Small intestine (tissue), 7 donors: ENCODE results near the gene TSPAN11. TPM values are rescaled to one million over a fixed set of nuclear protein-coding genes. Genes with fewer than 3 reads are reported as not detected.
"Not testable (repeated sequence)": the region's sequence is repeated elsewhere in the genome, so short reads cannot be mapped to it uniquely, and the experiment has no call there.

Experiments
- DNase-seq, 2 donors: peaks; one replicate each; pipeline versions ENCODE4 v3.0.0 to v3.0.0-alpha.2; 2013
- FAIRE-seq: peaks from 2 replicates; lab custom pipeline; 2012; peaks lifted over from hg19 to GRCh38; lab: Jason Lieb, UNC
- H3K27ac ChIP-seq, 3 donors: one replicate each; pipeline ENCODE4 v1.5.1; 2013; ENCODE audit warnings: low read length in 2 of 3, mild to moderate bottlenecking in 2 of 3, control low read depth in 1 of 3, inconsistent platforms in 1 of 3, low read depth in 1 of 3, moderate library complexity in 1 of 3
- H3K27me3 ChIP-seq, 3 donors: one replicate each; pipeline ENCODE4 v1.6.1; 2013; ENCODE audit warnings: low read length in 3 of 3, inconsistent platforms in 1 of 3; ENCODE audit not compliant: control insufficient read depth in 3 of 3, insufficient read depth in 3 of 3
- H3K36me3 ChIP-seq, 3 donors: one replicate each; pipeline ENCODE4 v1.6.1; 2013; ENCODE audit warnings: low read length in 3 of 3, inconsistent platforms in 1 of 3, low read depth in 1 of 3, mild to moderate bottlenecking in 1 of 3, moderate library complexity in 1 of 3; ENCODE audit not compliant: control insufficient read depth in 3 of 3, insufficient read depth in 2 of 3
- H3K4me1 ChIP-seq, 3 donors: one replicate each; pipeline ENCODE4 v1.6.1; 2013; ENCODE audit warnings: low read length in 2 of 3, inconsistent platforms in 1 of 3, low read depth in 1 of 3, mild to moderate bottlenecking in 1 of 3, moderate library complexity in 1 of 3; ENCODE audit not compliant: control insufficient read depth in 3 of 3, insufficient read depth in 2 of 3
- H3K4me3 ChIP-seq, 3 donors: one replicate each; pipeline ENCODE4 v1.5.1; 2013; ENCODE audit warnings: low read length in 3 of 3, control low read depth in 1 of 3, inconsistent platforms in 1 of 3, low read depth in 1 of 3, mild to moderate bottlenecking in 1 of 3, moderate library complexity in 1 of 3
- H3K9me3 ChIP-seq, 2 donors: one replicate each; pipeline ENCODE4 v1.6.1; 2013; ENCODE audit warnings: low read depth in 1 of 2, low read length in 1 of 2; ENCODE audit not compliant: control insufficient read depth in 2 of 2, insufficient read depth in 1 of 2
- whole genome bisulfite sequencing, 3 donors: extraction: QIAGEN DNeasy Blood & Tissue Kit; methylation state at CpG; one replicate each; pipeline ENCODE4 v1.1.7; 2013; 5-methylcytosine and 5-hydroxymethylcytosine counted together
- polyA plus RNA-seq, 4 donors: library from polyadenylated mRNA; stranded (reverse) in 3 of 4; unstranded in 1 of 4; fragments of 200-250 nt in 3 of 4; fragments of 120-200 nt in 1 of 4; gene quantifications; one replicate each; pipeline versions ENCODE4 v1.2.1 to v1.2.3, GENCODE V29; 2013
- donor health status: healthy with polysubstance abuse.
- donor health status: control.
- donor health status: control.
- donor health status: Bipolar disorder and iron deficiency.
- donor health status: healthy.

TSPAN11 gene
- polyA plus RNA-seq, 4 donors: 0.54 to 3.9 (median 3.9) TPM; not detected in 1

DNA sequence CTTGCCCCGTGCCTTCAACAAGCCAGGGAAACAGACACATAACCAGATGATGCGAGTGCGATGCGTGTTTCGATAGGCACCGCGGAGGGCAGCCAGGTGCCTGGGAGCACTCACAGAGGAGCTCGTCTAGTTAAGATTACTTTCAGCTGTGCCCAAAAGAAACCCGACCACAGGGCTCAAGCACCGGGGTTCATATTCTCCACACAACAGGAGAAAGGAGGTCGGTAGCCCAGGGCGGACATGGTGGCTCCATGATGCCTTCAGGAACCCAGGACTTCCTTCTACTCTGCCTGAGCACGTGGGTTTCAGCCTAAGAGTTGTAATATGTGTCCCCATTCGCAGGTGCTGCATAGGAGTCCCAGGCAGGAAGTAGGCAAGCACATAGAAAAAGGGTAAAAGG lies 93.4 kb downstream of the TSPAN11 start:
- Histone ChIP-seq H3K4me1 (no peaks in the 10 kb centered on the region), H3K27ac (no peak overlapping the region), H3K4me3 (no peak overlapping the region), H3K27me3 (no peaks in the 10 kb centered on the region), H3K36me3 (no peaks in the 10 kb centered on the region), H3K9me3 (no peaks in the 10 kb centered on the region)
- WGBS, 3 donors: 82 to 86% (median 84%) methylated on average over 14 of the region's 14 CpGs
- FAIRE-seq (no peak), DNase-seq (no peak)

DNA sequence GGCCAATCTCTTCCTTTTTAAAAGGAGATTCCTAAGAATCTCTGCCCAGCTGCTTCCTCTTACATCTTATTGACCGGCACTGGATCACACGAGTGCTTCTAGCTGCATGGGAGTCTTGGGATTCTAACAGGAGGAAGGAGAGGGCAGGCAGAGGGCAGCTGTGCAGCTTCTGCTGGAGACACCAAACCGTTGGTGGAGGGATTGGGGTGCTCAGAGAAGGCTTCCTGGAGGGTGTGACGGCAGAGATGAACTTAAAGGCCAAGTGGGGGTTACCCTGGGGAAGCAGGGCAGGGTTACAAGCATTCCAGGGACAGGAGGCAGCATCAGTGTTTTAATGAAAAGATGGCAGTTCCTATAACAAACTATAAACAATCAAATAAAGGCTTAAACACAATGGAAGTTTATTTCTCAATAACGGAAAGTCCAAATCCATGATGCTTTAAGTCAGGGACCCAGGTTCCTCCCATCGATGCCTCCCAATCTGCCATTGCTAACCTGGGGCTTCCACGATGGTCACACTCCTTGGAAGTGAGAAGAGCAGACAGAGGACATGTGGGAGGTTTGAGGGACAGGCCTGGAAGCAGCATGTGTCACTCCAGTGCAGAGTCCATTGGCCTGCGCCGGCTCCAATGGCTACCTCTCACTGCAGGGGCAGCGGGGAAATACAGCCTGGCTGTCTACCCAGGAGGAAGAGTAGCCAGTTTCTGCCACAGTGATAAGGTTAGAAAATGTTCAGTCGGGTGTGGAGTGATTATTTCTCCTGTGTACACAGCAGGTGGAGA lies 94.0 kb downstream of the TSPAN11 start:
- H3K4me3 ChIP-seq: no peak overlapping the region
- H3K27ac ChIP-seq: no peak overlapping the region
- 82 to 86% (median 83%) methylated on average over 11 of the region's 11 CpGs for WGBS, 3 donors
- no peaks in the 10 kb centered on the region for H3K27me3 ChIP-seq
- FAIRE-seq: no peak
- no peak for DNase-seq
- no peaks in the 10 kb centered on the region for H3K36me3 ChIP-seq
- H3K4me1 ChIP-seq: no peaks in the 10 kb centered on the region
- no peaks in the 10 kb centered on the region for H3K9me3 ChIP-seq

DNA sequence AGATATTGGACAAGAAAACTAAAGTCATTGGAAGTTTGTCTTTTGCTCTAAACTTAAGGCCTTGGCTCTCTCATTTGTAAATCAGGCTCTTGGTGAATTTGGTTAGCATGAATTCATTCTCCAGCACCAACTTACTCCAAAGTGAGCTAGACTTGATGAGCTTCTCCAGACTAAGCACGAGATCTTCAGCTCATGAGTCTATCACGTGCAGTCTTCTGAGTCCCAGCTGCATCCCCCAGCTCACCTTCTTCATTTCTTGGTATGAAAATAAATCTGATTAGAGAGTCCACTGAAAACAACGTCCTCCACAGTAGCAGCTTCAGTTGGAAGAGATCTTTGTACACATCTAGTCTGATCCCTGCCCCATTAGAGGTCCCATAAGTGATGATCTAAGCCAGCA lies 94.6 kb downstream of the TSPAN11 start:
- no peak for FAIRE-seq

DNA sequence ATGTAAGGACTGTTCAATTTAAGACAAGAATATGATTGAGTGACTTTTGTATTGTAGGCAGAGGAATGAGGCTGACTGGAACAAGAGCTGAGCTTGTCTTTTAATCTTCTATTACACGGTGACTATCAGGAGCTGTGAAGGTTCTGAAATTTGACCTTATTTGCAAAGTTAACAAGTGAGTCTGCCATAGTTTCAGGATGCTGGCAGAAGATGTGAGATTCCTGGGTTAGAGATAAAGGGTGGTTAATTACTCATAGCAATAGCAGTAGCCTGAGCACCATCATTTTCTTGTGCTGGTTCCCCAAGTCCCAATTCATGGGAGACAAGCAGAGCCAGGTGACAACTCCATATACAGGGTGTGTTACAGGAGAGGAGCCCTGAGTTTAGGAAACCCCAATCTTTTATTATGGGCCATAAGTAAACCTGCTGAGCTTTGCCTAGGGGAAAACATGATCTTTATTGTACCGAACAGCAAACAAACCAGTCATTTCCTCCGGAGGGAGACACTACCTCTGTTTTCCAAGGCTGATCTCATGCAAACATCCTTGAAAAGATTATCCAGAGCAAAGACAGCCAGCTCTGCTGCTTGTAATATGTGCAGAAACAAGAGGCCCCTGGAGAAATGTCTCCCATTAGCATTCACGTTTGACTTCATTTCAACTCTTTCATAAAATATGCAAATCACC lies 95.4 kb downstream of the TSPAN11 start:
- H3K27me3 ChIP-seq: no peaks in the 10 kb centered on the region
- FAIRE-seq: no peak
- no peak overlapping the region for H3K4me3 ChIP-seq
- no peak overlapping the region for H3K27ac ChIP-seq
- H3K36me3 ChIP-seq: no peaks in the 10 kb centered on the region
- WGBS, 3 donors: 47 to 62% (median 57%) methylated on average over 4 of the region's 4 CpGs
- peak in 1 of 2 donors; percentile 3 for DNase-seq
- peaks cover 0 to 2% of the 10 kb centered on the region in 2 donors for H3K9me3 ChIP-seq
- H3K4me1 ChIP-seq: no peaks in the 10 kb centered on the region

More for the DNA sequence above, 94.6 kb downstream of the TSPAN11 start:
- Histone ChIP-seq H3K9me3 (no peaks in the 10 kb centered on the region), H3K36me3 (no peaks in the 10 kb centered on the region), H3K4me3 (no peak overlapping the region), H3K27me3 (no peaks in the 10 kb centered on the region), H3K27ac (no peak overlapping the region), H3K4me1 (no peaks in the 10 kb centered on the region)
- no peak for DNase-seq
- 76 to 82% (median 79%) methylated on average over 3 of the region's 3 CpGs for WGBS, 3 donors

GRCh38 chr12:31023271-31023724 lies 96.8 kb downstream of the TSPAN11 start:
- Histone ChIP-seq H3K4me3 (no peak overlapping the region), H3K9me3 (peaks cover 0 to 4% of the 10 kb centered on the region in 2 donors), H3K27ac (no peak overlapping the region), H3K27me3 (no peaks in the 10 kb centered on the region), H3K4me1 (no peaks in the 10 kb centered on the region), H3K36me3 (no peaks in the 10 kb centered on the region)
- DNase-seq: no peak
- FAIRE-seq: no peak
- 82 to 88% (median 84%) methylated on average over 11 of the region's 11 CpGs for WGBS, 3 donors

DNA sequence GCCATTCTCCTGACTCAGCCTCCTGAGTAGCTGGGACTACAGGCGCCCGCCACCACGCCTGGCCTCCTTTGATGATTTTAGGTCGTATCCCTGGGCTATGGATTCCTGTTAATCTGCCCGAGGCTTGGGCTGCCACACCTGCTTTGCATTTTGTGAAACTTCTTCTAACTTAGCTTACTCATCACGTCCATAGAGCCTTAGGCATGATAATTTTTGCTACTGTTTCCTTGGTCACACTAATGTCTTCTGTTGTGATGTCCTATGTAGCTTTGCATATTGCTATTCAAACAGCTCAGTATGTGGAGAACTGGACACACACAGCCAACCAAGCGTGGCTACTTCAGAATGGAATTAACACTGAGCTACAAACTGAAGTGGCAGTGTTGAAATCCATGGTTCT lies 99.7 kb downstream of the TSPAN11 start:
- no peak overlapping the region for H3K27ac ChIP-seq
- no peak for DNase-seq
- H3K27me3 ChIP-seq: no peaks in the 10 kb centered on the region
- WGBS, 3 donors: 81 to 90% (median 88%) methylated on average over 7 of the region's 7 CpGs
- no peaks in the 10 kb centered on the region for H3K36me3 ChIP-seq
- peaks cover 0 to 4% of the 10 kb centered on the region in 2 donors for H3K9me3 ChIP-seq
- H3K4me3 ChIP-seq: no peak overlapping the region
- FAIRE-seq: no peak
- no peaks in the 10 kb centered on the region for H3K4me1 ChIP-seq

DNA sequence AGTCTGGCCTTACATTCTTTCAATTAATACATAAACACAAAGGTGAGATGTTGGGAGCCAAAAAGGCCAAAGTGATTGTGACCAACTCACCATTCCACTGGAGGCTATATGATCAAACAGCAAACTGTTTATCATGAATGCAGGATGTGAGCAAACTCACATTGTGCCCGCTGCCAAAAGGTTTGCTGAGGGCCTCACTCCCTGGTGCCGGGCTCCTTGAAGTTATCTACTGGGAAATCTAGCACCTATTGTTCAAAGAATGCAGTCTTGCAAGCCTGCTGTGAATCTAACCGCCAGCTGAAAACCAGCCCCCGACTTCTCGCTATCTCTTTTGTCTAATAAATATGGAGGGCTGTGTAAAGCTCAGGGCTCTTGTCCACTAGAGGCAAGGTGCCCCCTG lies 100.5 kb downstream of the TSPAN11 start:
- not testable (repeated sequence) for H3K27me3 ChIP-seq, FAIRE-seq, H3K9me3 ChIP-seq, H3K36me3 ChIP-seq, DNase-seq, H3K4me3 ChIP-seq, H3K4me1 ChIP-seq, H3K27ac ChIP-seq
- 90 to 95% (median 92%) methylated on average over 5 of the region's 5 CpGs for WGBS, 3 donors

GRCh38 chr12:31029468-31029867 lies 102.9 kb downstream of the TSPAN11 start:
- Histone ChIP-seq H3K4me1 (no peaks in the 10 kb centered on the region), H3K4me3 (no peak overlapping the region), H3K27me3 (no peaks in the 10 kb centered on the region), H3K36me3 (no peaks in the 10 kb centered on the region), H3K9me3 (peaks cover 0 to 4% of the 10 kb centered on the region in 2 donors), H3K27ac (no peak overlapping the region)
- DNase-seq: no peak
- WGBS, 3 donors: 87 to 88% (median 87%) methylated on average over 11 of the region's 11 CpGs
- FAIRE-seq: no peak
